GM18867 (cell line): ENCODE data around the gene RNF167.
A peak's percentile ranks its signal among the peaks of the same experiment; 100 is the strongest.

Experiments used
- ATAC-seq: cut with Tn5 transposase; IDR thresholded peaks from one replicate; pipeline ENCODE4 v1.9.1; 2021; ENCODE audit warnings: mild to moderate bottlenecking, moderate library complexity; ENCODE audit not compliant: unreplicated experiment

The RNF167 gene

DNA sequence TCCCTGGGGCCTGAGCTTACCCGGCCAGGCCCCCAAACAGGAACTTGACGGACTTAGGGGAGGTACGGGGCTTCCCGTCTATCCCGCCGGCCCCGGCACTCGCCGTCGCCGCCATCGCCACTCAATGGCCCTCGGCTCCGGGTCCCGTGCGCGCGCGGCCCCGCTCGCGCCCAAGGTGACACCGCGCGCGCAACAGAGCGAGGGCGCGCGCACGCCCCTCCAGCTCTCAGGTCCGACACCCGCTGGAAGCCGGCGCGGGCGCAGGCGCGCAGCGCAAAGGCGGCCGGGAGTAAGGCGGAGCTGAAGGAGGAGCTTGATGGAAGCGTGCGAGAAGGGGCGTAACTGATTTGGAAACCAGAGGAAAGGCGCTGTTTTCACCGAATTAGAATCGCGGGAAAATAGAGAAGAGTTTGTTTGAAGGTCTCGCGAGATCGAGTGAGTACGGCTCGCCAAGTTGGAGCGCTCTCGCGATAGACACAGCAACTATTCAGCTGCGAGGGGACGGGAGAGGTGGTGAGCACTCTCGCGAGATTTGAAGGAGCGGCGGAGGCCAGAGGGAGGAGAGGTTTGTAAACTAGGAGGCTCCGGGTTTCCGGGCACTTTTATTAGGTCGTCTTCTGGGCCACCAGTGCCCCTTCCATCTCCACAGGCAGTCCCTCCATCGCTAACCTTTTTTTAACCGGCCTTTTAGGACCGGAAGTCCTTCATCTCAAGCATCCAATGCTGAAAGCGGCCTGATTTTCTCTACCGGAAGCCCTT, at the start of gene RNF167, which contains the start of gene SLC25A11:
Gene RNF167, plus strand, starts transcription at position 473 of the 759 bp plus-strand sequence. CDS start 642 bp downstream, outside the sequence.
Gene SLC25A11, minus strand, starts transcription at position 251 of the 759 bp plus-strand sequence. Its CDS starts 136 bp downstream, at position 115.
- peak; percentile 81 for ATAC-seq

- ATAC-seq, result no peak
Measured at GRCh38 chr17:4891411-4892410, 48.4 kb upstream of the RNF167 start.

DNA sequence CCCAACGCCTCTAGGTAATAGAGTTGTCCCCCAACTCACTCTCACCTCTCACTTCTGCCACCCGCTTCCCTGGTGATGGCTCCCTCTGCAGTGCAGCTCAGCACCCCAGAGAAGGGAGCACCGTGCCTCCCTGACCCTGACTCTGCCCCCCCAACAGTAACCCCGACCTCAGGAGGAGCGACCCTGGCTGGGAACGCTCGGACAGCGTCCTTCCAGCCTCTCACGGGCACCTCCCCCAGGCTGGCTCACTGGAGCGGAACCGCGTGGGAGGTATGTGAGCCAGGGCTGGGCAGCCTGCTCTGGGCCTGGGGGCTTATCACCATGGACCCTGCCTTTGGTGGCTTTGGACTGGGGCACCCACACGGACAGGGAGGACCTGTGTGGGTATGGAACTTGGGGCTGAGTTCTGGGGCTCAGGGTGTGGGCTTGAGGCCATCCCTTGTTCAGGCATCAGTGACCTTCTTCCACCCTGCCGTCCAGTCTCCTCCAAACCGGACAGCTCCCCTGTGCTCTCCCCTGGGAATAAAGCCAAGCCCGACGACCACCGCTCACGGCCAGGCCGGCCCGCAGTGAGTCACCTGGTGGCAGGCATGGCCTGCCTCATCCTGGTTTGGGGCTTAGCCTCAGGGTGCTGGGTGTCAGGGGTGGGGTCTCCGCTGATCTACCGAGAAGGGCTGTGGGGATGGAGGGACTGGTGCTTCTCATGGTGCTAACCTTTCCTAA, 47.4 kb upstream of the RNF167 start:
- ATAC-seq, result no peak

DNA sequence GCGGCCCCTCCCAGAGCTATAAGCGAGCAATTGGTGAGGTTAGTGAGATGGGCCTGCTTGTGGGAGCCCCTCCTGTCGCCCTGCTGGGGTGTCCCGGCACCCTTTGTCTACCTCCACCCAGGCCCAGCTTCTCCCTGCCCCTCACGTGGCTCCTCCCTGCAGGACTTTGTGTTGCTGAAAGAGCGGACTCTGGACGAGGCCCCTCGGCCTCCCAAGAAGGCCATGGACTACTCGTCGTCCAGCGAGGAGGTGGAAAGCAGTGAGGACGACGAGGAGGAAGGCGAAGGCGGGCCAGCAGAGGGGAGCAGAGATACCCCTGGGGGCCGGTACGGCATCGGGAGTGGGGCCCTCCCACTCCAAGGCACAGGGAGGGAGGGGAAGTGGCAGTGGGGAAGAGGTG, 46.8 kb upstream of the RNF167 start:
- no peak for ATAC-seq

GRCh38 chr17:4893721-4894560, 46.1 kb upstream of the RNF167 start:
- no peak for ATAC-seq

DNA sequence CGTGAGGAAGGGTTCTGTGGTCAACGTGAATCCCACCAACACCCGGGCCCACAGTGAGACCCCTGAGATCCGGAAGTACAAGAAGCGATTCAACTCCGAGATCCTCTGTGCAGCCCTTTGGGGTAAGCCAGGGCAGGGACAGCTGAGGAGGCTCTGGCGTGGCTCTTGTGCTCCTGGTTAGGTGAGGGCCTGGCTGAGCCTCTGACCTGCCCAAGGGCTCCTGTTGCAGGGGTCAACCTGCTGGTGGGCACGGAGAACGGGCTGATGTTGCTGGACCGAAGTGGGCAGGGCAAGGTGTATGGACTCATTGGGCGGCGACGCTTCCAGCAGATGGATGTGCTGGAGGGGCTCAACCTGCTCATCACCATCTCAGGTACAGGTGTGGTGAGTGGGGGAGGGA, 44.9 kb upstream of the RNF167 start:
- no peak for ATAC-seq

DNA sequence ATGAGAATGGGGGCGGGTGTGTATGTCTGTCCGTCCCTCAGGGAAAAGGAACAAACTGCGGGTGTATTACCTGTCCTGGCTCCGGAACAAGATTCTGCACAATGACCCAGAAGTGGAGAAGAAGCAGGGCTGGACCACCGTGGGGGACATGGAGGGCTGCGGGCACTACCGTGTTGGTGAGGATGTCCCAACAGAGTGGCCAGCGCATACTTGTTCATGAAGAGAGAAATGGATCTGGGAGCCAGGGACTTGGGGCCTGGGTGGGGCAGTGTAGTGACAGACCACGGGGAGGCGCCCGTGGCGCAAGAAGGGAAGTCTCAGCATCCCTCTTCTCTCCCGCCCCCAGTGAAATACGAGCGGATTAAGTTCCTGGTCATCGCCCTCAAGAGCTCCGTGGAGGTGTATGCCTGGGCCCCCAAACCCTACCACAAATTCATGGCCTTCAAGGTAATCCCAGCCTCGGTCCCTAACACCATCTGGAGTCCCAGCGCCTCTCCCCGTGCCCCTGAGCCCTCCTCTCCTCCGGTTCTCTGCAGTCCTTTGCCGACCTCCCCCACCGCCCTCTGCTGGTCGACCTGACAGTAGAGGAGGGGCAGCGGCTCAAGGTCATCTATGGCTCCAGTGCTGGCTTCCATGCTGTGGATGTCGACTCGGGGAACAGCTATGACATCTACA, 44.3 kb upstream of the RNF167 start:
- ATAC-seq, result no peak

DNA sequence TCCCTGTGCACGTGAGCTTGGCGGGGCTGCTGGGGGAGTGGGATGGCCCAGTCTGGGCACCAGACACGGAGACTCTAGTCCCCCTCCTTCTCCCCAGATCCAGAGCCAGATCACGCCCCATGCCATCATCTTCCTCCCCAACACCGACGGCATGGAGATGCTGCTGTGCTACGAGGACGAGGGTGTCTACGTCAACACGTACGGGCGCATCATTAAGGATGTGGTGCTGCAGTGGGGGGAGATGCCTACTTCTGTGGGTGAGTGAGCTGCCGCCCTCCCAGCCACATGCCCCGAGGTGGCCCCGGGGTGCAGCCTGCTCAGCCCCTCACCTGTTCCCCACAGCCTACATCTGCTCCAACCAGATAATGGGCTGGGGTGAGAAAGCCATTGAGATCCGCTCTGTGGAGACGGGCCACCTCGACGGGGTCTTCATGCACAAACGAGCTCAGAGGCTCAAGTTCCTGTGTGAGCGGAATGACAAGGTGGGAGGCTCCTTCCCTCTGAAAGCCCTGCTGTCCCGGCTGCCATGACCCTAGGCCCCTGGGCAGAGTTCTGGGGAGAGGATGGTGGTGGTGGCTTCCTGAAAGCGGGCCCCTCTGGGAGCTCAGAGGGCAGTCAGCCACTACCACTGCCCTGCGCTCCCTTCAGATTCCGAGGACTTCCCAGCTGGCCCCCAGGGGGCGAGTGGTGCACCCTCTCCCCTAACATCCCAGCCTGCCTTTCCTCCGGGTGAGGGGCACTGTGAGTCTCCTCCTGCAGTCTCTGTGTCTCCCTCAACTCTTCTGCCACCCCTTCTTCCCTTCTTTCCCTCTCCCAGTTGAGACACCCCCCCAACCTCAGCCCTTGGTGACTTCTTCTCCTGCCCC, 43.5 kb upstream of the RNF167 start:
- ATAC-seq, result no peak

- no peak for ATAC-seq
Measured at GRCh38 chr17:4897198-4897687, 42.8 kb upstream of the RNF167 start.

DNA sequence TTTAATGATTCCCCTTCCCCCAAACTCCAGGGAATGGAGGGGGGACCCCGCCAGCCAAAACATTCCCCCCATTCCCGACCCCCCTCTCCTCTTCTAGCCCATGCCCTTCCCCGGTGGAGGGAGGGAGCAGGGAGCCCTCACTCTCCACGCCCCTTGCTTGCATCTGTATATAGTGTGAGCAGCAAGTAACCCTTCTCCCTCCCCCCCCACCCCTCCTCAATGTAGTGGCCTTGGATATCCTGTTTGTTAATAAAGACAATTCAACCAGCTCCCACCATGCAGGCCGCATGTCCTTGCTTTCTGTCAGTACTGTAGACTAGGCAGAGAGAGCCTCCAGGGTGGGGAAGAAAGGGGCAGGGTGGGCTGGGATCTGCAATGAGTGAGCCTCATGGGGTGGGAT, 42.3 kb upstream of the RNF167 start:
- ATAC-seq, result no peak

GRCh38 chr17:4898351-4898750, 41.7 kb upstream of the RNF167 start:
- no peak for ATAC-seq

- ATAC-seq, result no peak
Measured at GRCh38 chr17:4898927-4899326, 41.1 kb upstream of the RNF167 start.

GRCh38 chr17:4899341-4900230, 40.5 kb upstream of the RNF167 start, which contains the start of gene C17orf107:
TSS of gene C17orf107 (plus strand) at chr17:4899536. CDS start at chr17:4899763, 227 bp downstream.
- no peak for ATAC-seq

- no peak for ATAC-seq
Measured at GRCh38 chr17:4900231-4901107, 39.6 kb upstream of the RNF167 start.

- no peak for ATAC-seq
Measured at GRCh38 chr17:4901108-4901647, 38.9 kb upstream of the RNF167 start.
